K562 (cell line): Measurements from ENCODE around the gene JDP2.

ENCODE experiments used
- ARHGAP35 ChIP-seq: fragments of 450-650 bp; IDR thresholded peaks from 2 replicates; pipeline ENCODE4 v1.6.1; 2018; ENCODE audit not compliant: partially characterized antibody
- CBX1 ChIP-seq: sonication (generic); IDR thresholded peaks from 2 replicates; pipeline ENCODE4 v1.6.1; 2016; ENCODE audit warnings: antibody characterized with exemption, low read depth, mild to moderate bottlenecking
- CBX2 ChIP-seq: fragments of 200-600 bp; sonication (generic); IDR thresholded peaks from one replicate; pipeline ENCODE4 v1.6.1; 2012; ENCODE audit warnings: mild to moderate bottlenecking, low read length, inconsistent platforms; ENCODE audit not compliant: insufficient read depth, poor library complexity, severe bottlenecking
- ELF1 ChIP-seq: fragments of 200-800 bp; sonication (Bioruptor generic); IDR thresholded peaks from 2 replicates; pipeline ENCODE4 v1.6.1; 2016; ENCODE audit warnings: missing genetic modification characterization, missing compliant biosample characterization
- PCBP2 ChIP-seq: fragments of 200-400 bp; formaldehyde crosslinking; IDR thresholded peaks from 2 replicates; pipeline ENCODE4 v1.6.1; 2018; ENCODE audit warnings: low read length, low read depth, mild to moderate bottlenecking, moderate library complexity; ENCODE audit not compliant: poor library complexity, severe bottlenecking
- POLR2AphosphoS5 ChIP-seq: IDR thresholded peaks from 2 replicates; pipeline ENCODE4 v1.6.1; 2011; ENCODE audit warnings: mild to moderate bottlenecking, low read depth, low read length, moderate library complexity; ENCODE audit not compliant: control insufficient read depth, insufficient read depth
- TF ChIP-seq, protein P1 (sequence below): sonication (generic); formaldehyde crosslinking; IDR thresholded peaks from 2 replicates; pipeline ENCODE4 v1.4.0; 2020; ENCODE audit warnings: mild to moderate bottlenecking, missing genetic modification reagents
- TF ChIP-seq, protein P2 (sequence below): sonication (generic); formaldehyde crosslinking; IDR thresholded peaks from 2 replicates; pipeline ENCODE4 v1.8.1; 2023; ENCODE audit warnings: mild to moderate bottlenecking, missing genetic modification reagents

DNA sequence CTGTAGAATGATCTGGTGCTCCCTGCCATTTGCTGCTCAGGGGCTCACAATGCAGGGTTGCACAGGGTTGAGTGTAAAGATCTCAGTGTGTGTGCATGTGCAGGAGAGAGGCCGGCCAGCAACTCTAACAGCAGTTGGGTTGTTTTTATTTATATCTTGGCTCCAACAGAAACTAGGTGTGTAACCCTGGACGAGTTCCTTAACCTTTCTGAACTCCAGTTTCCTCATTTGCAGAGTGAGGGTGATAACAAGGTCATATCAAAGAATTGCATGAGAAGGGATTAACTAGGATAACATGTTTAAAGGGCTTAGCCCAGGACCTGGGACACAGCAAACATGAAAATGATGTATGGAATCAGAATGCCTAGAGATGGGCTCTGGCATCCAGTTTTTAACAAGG is 14.8 kb upstream of the JDP2 start:
- TF ChIP-seq POLR2AphosphoS5 (no peak), PCBP2 (no peak), ARHGAP35 (no peak), ELF1 (tag) (no peak), CBX1 (no peak), CBX2 (no peak)
- TF ChIP-seq, protein P1, sequence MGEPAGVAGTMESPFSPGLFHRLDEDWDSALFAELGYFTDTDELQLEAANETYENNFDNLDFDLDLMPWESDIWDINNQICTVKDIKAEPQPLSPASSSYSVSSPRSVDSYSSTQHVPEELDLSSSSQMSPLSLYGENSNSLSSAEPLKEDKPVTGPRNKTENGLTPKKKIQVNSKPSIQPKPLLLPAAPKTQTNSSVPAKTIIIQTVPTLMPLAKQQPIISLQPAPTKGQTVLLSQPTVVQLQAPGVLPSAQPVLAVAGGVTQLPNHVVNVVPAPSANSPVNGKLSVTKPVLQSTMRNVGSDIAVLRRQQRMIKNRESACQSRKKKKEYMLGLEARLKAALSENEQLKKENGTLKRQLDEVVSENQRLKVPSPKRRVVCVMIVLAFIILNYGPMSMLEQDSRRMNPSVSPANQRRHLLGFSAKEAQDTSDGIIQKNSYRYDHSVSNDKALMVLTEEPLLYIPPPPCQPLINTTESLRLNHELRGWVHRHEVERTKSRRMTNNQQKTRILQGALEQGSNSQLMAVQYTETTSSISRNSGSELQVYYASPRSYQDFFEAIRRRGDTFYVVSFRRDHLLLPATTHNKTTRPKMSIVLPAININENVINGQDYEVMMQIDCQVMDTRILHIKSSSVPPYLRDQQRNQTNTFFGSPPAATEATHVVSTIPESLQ (CRISPR knock-in tag) = no peak
- TF ChIP-seq, protein P2, sequence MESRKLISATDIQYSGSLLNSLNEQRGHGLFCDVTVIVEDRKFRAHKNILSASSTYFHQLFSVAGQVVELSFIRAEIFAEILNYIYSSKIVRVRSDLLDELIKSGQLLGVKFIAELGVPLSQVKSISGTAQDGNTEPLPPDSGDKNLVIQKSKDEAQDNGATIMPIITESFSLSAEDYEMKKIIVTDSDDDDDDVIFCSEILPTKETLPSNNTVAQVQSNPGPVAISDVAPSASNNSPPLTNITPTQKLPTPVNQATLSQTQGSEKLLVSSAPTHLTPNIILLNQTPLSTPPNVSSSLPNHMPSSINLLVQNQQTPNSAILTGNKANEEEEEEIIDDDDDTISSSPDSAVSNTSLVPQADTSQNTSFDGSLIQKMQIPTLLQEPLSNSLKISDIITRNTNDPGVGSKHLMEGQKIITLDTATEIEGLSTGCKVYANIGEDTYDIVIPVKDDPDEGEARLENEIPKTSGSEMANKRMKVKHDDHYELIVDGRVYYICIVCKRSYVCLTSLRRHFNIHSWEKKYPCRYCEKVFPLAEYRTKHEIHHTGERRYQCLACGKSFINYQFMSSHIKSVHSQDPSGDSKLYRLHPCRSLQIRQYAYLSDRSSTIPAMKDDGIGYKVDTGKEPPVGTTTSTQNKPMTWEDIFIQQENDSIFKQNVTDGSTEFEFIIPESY (CRISPR knock-in tag) = no peak
